ENCODE results near the gene PPP2R5C. TPM values are rescaled to one million over a fixed set of nuclear protein-coding genes. Genes with fewer than 3 reads are reported as not detected.

The PPP2R5C gene
- total RNA-seq, 1 experiment from 2014 or later, result 93.0 TPM

DNA sequence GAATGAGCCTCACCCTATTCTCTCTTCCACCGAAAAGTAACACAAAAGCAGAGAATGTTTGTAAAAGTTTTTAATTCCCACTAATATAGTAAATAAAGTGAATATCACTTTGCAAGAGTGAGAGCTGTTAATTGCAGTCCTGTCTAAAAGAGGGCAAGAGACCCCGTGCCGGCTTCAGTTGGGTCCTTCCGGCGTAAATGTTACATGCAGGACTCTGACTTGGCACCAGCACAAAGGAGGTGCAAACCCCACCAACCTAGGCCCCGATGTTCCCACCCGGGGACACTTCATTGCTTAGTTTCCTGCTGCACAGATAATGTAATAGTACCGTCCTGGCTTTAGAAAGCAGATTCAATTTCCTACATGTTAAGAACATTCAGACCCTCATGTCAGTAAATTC is 136.9 kb downstream of the PPP2R5C start:
- H3K79me1 ChIP-seq (ENCODE audit: insufficient read depth, low read depth, low read length, poor library complexity, severe bottlenecking), result no peaks in the 10 kb centered on the region
- no peak overlapping the region for H3K56ac ChIP-seq (ENCODE audit: insufficient read length, low read depth, low read length)
- H3T11ph ChIP-seq (ENCODE audit: low read length), result no peak overlapping the region
- Mint-ChIP-seq H3K36me3 (ENCODE audit: insufficient read depth in 1 of 3, low read depth in 3 of 3) (peaks cover 21 to 75% (median 64%) of the 10 kb centered on the region in 3 experiments; a peak in 6 of 7 replicates), H3K9me3 (no peaks in the 10 kb centered on the region), H3K27me3 (ENCODE audit: low read depth) (no peaks in the 10 kb centered on the region), H3K27ac (no peak overlapping the region), H3K4me3 (no peak overlapping the region), H3K4me1 (no peaks in the 10 kb centered on the region)
- H3K9ac ChIP-seq (ENCODE audit: extremely low read depth, insufficient read length, low read length), result no peak overlapping the region
- H3K27ac ChIP-seq (ENCODE audit: insufficient read length, low read depth, low read length), result no peak overlapping the region
- H3K18ac ChIP-seq (ENCODE audit: insufficient read length, low read depth, low read length), result no peak overlapping the region
- H4K8ac ChIP-seq (replicated peaks; ENCODE audit: insufficient read length, low read depth, low read length), result no peak overlapping the region
- H3K9me3 ChIP-seq (ENCODE audit: control insufficient read depth, low read depth, low read length), result no peaks in the 10 kb centered on the region
- H3K14ac ChIP-seq (ENCODE audit: insufficient read depth, low read length), result no peak overlapping the region
- no peak overlapping the region for H2AFZ ChIP-seq (ENCODE audit: low read length)
- no peak overlapping the region for H4K5ac ChIP-seq (ENCODE audit: insufficient read length, low read depth, low read length)
- no peaks in the 10 kb centered on the region for H3K27me3 ChIP-seq (ENCODE audit: insufficient read depth, low read length)
- no peak overlapping the region for H2AK5ac ChIP-seq (ENCODE audit: insufficient read length, low read length)
- no peaks in the 10 kb centered on the region for H3K79me2 ChIP-seq (ENCODE audit: insufficient read depth, low read length)
- H2BK15ac ChIP-seq (ENCODE audit: low read depth, low read length), result no peak overlapping the region
- H3K23me2 ChIP-seq (ENCODE audit: insufficient read length, low read depth, low read length, poor library complexity, severe bottlenecking), result no peaks in the 10 kb centered on the region
- DNase-seq, result no peak
- no peak overlapping the region for H3K4me2 ChIP-seq (ENCODE audit: insufficient read depth, insufficient read length, low read length)
- TF ChIP-seq, protein P1, sequence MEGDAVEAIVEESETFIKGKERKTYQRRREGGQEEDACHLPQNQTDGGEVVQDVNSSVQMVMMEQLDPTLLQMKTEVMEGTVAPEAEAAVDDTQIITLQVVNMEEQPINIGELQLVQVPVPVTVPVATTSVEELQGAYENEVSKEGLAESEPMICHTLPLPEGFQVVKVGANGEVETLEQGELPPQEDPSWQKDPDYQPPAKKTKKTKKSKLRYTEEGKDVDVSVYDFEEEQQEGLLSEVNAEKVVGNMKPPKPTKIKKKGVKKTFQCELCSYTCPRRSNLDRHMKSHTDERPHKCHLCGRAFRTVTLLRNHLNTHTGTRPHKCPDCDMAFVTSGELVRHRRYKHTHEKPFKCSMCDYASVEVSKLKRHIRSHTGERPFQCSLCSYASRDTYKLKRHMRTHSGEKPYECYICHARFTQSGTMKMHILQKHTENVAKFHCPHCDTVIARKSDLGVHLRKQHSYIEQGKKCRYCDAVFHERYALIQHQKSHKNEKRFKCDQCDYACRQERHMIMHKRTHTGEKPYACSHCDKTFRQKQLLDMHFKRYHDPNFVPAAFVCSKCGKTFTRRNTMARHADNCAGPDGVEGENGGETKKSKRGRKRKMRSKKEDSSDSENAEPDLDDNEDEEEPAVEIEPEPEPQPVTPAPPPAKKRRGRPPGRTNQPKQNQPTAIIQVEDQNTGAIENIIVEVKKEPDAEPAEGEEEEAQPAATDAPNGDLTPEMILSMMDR (conservative IDR thresholded peaks at IDR 0.05), result no peak
- H3K23ac ChIP-seq (ENCODE audit: insufficient read length, low read depth, low read length), result no peak overlapping the region
- no peak overlapping the region for H2BK20ac ChIP-seq (ENCODE audit: low read depth, low read length, poor library complexity, severe bottlenecking)
- H2BK12ac ChIP-seq (ENCODE audit: insufficient read length, low read depth, low read length), result no peak overlapping the region
- H4K20me1 ChIP-seq (ENCODE audit: control insufficient read depth, insufficient read depth, insufficient read length), result no peaks in the 10 kb centered on the region
- no peaks in the 10 kb centered on the region for H3K4me1 ChIP-seq (ENCODE audit: insufficient read depth, low read length)
- WGBS (ENCODE audit: extremely low coverage, insufficient read length, low lambda C conversion rate), result no CpG with 5 or more reads among the region's 8 CpGs
- H2BK5ac ChIP-seq (ENCODE audit: insufficient read length, low read length), result no peak overlapping the region
- H3K4ac ChIP-seq (ENCODE audit: low read depth, low read length), result no peak overlapping the region
- H4K91ac ChIP-seq (ENCODE audit: insufficient read length, low read depth, low read length), result no peak overlapping the region
- no peak overlapping the region for H2BK120ac ChIP-seq (ENCODE audit: low read depth, low read length, poor library complexity, severe bottlenecking)
